Gastroesophageal sphincter (tissue), 3 donors: ENCODE results near the gene SNAP29.

Experiments used
- EP300 ChIP-seq: sonication (generic); formaldehyde crosslinking; IDR thresholded peaks from one replicate; pipeline ENCODE4 v1.6.1; 2017; ENCODE audit warnings: antibody characterized with exemption, mild to moderate bottlenecking
- TF ChIP-seq, protein P1 (sequence below), 4 experiments: fragments of 200-600 bp in 2 of 4; fragments of 450-650 bp in 2 of 4; sonication (generic) in 1 of 4; IDR thresholded peaks; one replicate each; pipeline ENCODE4 v1.5.1; 2017 to 2019; ENCODE audit warnings: antibody characterized with exemption in 4 of 4, mild to moderate bottlenecking in 2 of 4, moderate library complexity in 2 of 4

GRCh38 chr22:20847318-20847822, 11.4 kb upstream of the SNAP29 start:
- TF ChIP-seq, protein P1, sequence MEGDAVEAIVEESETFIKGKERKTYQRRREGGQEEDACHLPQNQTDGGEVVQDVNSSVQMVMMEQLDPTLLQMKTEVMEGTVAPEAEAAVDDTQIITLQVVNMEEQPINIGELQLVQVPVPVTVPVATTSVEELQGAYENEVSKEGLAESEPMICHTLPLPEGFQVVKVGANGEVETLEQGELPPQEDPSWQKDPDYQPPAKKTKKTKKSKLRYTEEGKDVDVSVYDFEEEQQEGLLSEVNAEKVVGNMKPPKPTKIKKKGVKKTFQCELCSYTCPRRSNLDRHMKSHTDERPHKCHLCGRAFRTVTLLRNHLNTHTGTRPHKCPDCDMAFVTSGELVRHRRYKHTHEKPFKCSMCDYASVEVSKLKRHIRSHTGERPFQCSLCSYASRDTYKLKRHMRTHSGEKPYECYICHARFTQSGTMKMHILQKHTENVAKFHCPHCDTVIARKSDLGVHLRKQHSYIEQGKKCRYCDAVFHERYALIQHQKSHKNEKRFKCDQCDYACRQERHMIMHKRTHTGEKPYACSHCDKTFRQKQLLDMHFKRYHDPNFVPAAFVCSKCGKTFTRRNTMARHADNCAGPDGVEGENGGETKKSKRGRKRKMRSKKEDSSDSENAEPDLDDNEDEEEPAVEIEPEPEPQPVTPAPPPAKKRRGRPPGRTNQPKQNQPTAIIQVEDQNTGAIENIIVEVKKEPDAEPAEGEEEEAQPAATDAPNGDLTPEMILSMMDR (IDR thresholded peaks at IDR 0.05): no peak
- no peak for TF ChIP-seq EP300
